HL-60/S4 treated with phorbol 12-myristate 13-acetate at 8.2 ng/mL for 4 days and 3 days (cell line): Measurements from ENCODE around the gene PLA1A.

Source experiments
- in situ Hi-C: fragments of 300-500 bp; cut with MboI; formaldehyde crosslinking; loops from 2 replicates; pipeline ENCODE4 v1.15.0; 2022; ENCODE audit warnings: low sequenced_read_pairs

PLA1A gene

DNA sequence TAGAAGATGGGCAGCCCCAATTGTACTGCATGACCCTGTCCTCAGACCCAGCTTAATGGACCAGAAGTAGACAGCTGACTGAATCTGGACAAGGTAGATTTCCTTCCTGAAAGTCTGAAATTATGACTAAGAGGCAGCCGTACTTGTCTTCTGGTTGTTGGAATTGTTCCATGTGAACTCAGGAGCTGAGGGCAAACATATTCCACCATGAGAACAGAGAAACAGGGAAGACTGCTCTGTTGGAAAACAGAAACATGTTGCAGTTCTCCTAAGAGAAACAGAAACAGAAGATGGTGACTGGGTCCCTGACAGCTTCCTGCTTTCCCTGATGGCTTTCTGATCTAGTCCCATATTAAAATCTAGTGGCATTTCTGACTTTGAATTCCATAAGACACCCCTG, 38.6 kb downstream of the PLA1A start:
- in situ Hi-C loops = no loop called here

DNA sequence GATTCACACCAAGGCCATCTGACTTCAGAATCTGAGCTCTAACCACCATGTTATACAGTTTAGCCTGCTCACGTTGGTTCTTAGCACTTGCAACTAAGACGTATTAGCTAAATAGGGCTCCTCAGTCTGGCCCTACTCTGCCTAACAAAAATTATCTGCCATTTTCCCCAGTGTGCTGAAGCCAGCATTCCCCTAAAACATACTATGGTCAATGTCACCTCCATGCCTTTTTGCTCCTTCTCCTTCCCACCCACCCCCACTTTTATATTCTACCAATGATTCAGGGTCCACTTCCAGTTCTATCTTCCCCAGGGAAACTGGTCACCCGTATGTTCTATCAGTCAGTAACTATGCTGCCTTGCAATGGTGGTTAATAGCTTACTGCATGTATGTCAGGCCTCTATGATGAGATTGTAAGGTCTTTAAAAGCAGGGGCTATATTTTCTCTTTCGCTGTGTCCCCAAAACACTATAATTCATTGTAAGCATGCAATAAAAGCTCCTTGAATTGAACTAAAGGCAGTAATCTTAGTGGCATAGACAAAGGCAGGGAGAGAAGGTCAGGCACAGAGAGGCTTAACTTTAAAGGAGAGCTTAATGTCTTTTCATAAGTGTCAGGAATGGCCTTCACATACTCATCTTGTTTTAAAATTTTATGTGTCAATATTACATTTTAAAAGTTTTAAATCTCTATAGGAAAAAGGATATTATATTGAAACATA, 39.4 kb downstream of the PLA1A start:
- in situ Hi-C loops = no loop called here

- in situ Hi-C loops = no loop called here
Observed at GRCh38 chr3:119637679-119638477, 40.2 kb downstream of the PLA1A start.

GRCh38 chr3:119639494-119640350, 42.0 kb downstream of the PLA1A start:
- in situ Hi-C loops = no loop called here

DNA sequence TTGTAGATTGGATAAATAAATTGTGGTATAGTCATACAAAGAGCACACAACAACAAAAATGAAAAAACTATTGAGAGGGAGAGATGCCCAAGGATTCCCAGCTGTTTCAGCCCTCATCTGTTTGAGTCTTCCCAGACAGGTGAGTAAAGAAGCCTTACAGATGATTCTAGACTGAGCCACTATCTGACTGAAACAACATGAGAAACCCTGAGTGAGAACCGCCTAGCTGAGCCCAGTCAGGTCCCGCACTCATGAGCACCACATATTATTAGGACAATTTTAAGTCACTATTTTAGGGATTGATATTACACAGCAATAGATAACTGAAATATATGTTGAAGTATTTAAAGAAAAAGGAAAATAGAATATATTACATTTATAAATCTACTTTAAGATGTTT, 43.7 kb downstream of the PLA1A start:
- in situ Hi-C loops = no loop called here

DNA sequence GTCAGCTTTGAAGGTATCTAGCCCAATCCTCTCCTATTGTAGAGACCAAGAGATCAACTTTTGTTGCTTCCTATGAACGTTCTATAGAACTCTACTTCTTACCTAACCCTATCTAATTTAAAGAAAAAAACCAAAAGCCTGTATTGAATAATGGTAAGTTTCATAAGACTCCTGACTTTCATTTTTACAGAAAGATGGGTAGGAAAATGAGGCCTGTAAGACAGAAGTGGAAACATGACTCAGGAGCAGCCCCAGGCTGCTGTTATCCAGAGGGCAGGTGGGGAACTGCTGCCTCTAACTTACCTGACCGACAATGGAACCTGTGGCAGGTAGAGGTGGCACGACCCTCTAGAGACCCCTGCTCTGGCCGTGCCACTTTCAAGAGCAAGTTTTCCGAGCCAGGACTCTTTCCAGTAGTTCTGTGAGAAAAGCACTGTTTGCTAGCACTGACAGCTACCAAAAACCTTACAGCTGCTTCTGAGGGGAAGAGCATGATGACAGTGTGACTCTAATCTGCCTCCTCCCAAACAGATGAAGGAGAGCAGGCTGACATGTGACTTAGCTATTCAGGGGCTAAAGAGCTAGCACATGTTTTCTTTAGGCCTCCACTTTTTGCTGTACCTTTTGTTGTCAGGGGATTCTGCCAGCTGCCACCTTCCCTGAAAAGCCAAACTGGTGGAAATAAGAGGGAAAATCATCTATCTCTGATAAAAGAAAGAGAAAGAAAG, 45.2 kb downstream of the PLA1A start:
- in situ Hi-C loops = no loop called here

DNA sequence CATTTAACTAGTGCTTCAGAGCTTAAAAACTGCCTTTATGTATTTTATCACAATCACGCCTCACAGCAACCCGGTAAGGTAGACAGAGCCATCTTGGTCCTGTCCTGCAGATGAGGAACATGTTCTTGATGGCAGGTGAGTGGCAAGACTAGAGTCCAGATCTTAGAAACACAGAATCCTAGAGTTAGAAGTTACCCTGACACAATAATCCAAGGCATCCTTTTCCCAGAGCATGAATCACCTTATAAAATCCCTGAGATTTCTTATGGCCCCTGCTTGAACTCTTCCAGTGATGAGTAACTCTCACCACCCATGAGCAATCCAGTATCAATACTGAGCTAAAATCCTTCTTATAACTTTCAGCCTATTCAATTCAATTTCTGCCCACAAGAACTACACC, 45.8 kb downstream of the PLA1A start:
- in situ Hi-C loops = no loop called here

DNA sequence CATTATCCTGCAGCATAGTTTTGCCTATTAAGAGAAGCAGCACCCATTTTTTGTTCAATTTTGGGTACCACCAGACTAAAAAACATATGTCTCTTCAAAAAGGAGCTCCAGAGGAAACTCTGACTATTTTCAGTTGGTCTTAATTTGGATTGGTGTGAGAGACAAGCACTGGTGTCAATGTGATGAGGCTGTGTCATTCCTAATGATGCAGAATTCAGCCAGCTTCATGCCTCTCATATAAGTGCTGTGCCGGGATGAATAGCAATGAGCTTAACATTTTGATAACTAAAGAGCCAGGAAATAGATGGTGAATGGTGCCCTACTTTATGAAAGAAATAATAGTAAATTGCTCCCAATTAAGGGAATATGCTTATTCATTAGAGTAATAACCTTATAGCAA, 46.8 kb downstream of the PLA1A start:
- in situ Hi-C loops = no loop called here

GRCh38 chr3:119645813-119646212, 48.1 kb downstream of the PLA1A start:
- in situ Hi-C loops = no loop called here

DNA sequence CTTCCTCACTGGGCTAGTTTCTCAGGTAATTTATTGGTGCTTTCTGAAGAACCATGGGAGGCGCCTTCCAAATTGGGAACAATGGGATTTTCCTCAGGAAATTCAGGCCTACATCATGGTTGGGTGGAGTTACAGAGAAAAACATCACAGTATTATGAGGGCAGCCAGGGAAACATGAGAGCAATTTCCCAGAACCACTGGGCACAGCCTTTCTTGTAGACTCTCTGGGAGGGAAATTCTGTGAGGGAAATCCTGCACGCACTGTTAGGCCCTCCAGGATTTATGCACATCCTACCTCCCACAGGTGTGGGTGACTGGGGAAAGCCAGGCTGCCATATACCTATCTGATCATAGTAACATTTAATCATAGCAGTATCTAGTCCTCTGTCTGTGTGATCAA, 49.5 kb downstream of the PLA1A start:
- in situ Hi-C loops = no loop called here

- in situ Hi-C loops = no loop called here
Observed at GRCh38 chr3:119647843-119648575, 50.3 kb downstream of the PLA1A start.

DNA sequence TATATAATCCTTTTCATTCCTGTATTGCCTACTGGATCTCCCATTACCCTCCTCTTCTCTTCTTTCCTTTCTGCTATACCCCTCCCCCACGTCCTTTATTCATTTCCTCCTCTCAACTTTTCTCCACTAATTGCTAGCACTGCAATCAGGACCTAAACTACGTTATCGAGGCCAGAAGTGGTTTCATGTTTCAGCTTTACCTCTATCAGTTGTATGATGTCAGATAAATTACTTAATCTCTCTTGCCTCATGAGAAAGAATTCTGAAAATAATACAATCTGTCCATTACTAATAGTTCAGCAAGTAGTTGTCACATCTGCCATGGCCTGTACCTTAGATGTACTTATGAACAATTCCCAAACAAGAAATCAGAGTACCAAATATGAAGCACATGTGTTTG, 52.1 kb downstream of the PLA1A start:
- in situ Hi-C loops = no loop called here

DNA sequence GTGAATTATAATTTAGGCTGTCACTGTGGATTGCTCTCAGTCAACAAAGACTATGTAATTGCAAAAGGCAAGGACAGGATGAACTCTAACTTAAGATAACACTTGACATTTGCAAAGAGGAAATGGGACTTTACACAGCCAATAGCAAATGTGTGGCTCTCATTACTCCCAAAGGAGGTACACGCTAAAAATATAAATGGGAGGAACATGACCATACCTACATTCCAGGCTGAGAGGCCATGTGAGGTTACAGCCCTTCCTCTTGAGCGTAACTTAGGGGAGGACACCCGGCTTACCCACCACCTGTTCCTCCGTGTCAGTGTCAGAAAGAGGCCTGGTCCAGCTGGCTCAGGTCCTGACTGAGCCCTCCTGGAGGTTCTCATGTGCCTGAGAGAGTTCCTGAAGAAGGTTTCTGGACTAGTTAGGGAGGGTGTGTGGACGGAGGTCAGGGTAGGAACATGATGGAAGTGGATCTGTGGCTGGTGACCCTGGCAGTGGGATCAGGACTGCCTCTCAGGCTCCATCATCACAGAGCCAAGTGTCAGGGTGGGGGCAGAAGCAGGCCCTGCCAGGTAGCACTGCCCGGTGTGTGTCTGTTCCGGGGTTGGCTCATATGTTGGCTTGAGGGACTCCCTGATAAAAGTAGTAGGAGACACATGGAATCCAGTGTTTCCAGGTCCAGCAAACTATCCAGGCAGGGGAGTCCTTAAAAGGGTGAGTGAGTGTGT, 54.8 kb downstream of the PLA1A start:
- in situ Hi-C loops = no loop called here

GRCh38 chr3:119653876-119654275, 56.2 kb downstream of the PLA1A start:
- in situ Hi-C loops = no loop called here

DNA sequence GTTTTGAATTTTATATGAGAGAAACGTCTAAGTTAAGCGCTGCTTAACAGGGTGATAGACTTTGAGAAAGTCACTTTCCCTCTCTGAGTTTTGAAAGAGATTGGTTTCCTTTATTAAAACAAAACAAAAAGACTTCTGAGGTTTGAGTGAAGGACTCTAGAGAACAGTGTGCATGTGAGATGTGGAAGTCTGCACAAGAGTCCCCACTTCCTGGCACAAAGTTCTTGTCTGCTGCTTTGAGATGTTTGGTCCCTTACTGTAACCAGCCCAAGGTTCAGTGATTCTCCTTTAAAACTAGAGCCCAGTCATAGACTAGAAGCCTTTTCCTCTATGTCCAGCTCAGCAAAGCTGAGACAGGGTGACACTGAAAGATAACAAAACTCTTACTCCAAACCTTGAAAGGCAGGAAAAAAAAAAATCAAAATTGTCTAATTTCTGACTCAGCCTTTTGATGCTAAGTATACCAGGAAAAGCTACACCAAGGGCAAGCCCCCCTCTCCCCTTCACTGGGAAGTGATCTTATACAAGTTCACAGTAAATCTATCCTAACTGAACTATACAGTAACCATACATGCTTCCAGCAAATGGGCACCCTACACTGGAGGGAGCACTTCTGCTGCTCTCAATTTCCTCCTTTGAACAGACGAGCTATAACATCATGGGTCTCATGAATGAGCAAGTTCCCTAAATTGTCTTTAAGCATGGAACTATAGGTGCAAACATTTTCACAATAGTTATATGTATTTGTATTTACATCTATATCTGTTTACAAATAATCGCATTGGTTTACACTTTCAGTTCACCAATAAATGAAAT, 60.4 kb downstream of the PLA1A start:
- in situ Hi-C loops = no loop called here

GRCh38 chr3:119658994-119659393, 61.3 kb downstream of the PLA1A start:
- in situ Hi-C loops = no loop called here

DNA sequence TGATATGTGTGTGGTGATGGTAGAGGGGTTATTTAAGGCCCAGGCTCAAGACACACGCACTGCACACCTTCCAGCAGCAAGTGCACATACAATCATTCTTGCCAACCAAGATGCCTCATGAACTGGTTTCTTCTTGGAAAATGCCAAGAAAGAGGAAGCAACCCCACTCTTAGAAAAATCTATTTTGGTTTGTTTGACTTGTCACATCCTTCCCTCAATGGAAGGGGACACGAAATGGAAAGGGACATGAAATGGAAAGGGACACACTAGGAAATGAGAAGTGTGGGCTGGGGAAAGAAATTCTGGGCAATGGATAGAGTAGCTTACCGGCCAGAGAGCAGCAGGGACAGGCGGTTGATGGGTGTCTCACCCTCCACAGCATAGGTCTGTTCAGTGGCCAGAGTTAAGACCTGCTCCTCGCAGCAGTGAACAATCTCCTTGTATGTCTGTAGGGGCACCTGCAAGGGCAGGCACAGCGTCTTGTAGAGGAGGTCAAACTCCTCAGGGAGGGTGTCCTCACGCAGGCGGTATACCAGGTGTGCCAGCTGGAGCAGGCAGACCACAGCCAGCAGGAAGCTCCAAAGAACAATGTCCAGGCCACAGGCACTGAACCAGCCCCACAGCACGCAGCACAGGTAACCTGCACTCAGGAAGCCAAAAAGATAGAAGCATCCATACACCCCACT, 62.1 kb downstream of the PLA1A start:
- in situ Hi-C loops = no loop called here
